Measurements from ENCODE around the gene GCSAML.

GRCh38 chr1:247548769-247549182 lies at the start of gene GCSAML:
- TF ChIP-seq CTCF (IDR thresholded peaks at IDR 0.05) (no peak), POLR2A (IDR thresholded peaks at IDR 0.05) (no peak)

Measured in tibial nerve (tissue), 3 donors.